GM13977 (cell line): ENCODE data around the gene DYTN.

ENCODE experiments used
- DNase-seq: peaks from one replicate; pipeline ENCODE4 v3.0.0; 2012; ENCODE audit warnings: low spot score
- in situ Hi-C: fragments of 300-500 bp; cut with MboI; formaldehyde crosslinking; loops from one replicate; pipeline ENCODE4 v1.12.0; 2022; ENCODE audit warnings: low sequenced_read_pairs, low pct_unique_long_range_greater_than_20kb, mixed read lengths, inconsistent platforms; ENCODE audit not compliant: unreplicated experiment
- TF ChIP-seq, protein P1 (sequence below): IDR thresholded peaks from 2 replicates; pipeline ENCODE4 v1.5.1; 2012; ENCODE audit warnings: mild to moderate bottlenecking, control low read depth; ENCODE audit not compliant: insufficient read depth; ENCODE audit errors: extremely low read depth, missing control alignments

Gene DYTN

DNA sequence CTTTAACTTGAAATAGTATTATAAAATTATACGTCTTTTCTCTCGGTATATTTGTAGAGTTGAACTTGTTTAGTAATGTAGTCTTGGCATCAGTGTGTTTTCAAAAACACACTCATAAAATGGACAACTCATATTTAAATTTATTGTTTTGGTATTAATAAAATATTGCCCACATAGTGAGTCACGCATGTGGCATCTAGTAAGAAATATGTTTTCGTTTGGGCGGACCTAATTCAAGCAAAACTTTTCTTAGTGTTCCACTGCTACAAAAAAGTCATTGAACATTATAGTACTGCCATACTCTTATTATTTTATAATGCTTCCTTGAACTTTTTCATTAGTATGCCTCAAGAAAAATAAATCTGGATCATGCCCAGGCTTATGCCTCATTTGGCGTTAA lies 107.0 kb downstream of the DYTN start:
- TF ChIP-seq, protein P1, sequence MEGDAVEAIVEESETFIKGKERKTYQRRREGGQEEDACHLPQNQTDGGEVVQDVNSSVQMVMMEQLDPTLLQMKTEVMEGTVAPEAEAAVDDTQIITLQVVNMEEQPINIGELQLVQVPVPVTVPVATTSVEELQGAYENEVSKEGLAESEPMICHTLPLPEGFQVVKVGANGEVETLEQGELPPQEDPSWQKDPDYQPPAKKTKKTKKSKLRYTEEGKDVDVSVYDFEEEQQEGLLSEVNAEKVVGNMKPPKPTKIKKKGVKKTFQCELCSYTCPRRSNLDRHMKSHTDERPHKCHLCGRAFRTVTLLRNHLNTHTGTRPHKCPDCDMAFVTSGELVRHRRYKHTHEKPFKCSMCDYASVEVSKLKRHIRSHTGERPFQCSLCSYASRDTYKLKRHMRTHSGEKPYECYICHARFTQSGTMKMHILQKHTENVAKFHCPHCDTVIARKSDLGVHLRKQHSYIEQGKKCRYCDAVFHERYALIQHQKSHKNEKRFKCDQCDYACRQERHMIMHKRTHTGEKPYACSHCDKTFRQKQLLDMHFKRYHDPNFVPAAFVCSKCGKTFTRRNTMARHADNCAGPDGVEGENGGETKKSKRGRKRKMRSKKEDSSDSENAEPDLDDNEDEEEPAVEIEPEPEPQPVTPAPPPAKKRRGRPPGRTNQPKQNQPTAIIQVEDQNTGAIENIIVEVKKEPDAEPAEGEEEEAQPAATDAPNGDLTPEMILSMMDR, result no peak
- DNase-seq, result no peak
- in situ Hi-C loops, result no loop called here

DNA sequence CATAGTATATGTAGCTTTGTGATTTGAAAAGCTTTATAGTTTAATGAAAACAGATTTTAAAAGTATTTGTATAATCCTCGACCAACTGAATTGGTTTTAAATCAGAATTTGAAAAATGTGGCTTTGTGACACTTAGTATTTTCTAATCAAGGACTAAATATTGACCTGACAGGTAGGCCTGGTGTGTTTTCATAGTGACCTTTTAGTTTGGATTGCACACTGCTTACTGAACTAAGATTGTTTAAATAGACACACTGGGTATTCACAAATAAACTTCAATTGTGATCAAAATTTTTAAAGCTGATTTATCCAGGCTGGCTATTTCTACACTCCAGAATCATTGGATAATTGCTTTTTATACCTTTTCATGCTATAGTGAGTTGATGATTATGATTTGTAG lies 107.7 kb downstream of the DYTN start:
- in situ Hi-C loops, result no loop called here
- no peak for DNase-seq
- TF ChIP-seq, protein P1, result no peak

DNA sequence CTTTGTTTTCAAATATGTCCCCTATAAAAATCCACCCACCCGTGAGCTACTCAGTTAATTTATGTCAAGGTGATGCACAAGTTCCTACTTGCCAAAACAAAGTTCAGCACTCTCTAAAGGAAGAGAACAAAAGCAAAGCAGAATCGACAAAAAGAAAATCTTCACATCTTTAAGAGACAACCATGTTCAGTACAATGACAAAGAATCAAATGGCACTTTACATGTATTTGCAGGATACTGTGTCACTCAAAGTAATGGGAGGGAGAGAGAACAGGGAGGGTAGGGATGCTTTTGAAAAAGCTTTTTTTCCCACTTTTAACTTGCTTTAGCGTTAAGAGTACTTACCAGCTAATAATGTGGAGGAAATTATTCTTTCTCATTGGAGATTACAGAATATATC lies 115.0 kb downstream of the DYTN start:
- DNase-seq, result no peak
- in situ Hi-C loops, result no loop called here
- TF ChIP-seq, protein P1, result no peak
